Uterus (tissue), 4 donors: Measurements from ENCODE around the gene MED23. TPM values are rescaled to one million over a fixed set of nuclear protein-coding genes. Genes with fewer than 3 reads are reported as not detected.

ENCODE experiments used
- DNase-seq, 2 donors: peaks; one replicate each; pipeline ENCODE4 v3.0.0-alpha.2; 2019 to 2020
- H3K27ac ChIP-seq, 2 donors: fragments of 200-600 bp; sonication (generic); 1 replicate in 1 of 2; 2 replicates in 1 of 2; pipeline ENCODE4 v1.5.1; 2016 to 2018
- H3K27me3 ChIP-seq, 2 donors: fragments of 200-600 bp; sonication (generic); one replicate each; pipeline ENCODE4 v1.5.1; 2018 to 2019; ENCODE audit warnings: control low read depth in 1 of 2
- H3K36me3 ChIP-seq, 2 donors: fragments of 200-600 bp; sonication (generic); one replicate each; pipeline ENCODE4 v1.5.1; 2019; ENCODE audit warnings: control low read depth in 1 of 2
- H3K4me1 ChIP-seq, 2 donors: fragments of 200-600 bp; sonication (generic); one replicate each; pipeline ENCODE4 v1.5.1; 2018 to 2019; ENCODE audit warnings: control low read depth in 1 of 2
- H3K4me3 ChIP-seq, 2 donors: fragments of 200-600 bp; sonication (generic); 1 replicate in 1 of 2; 2 replicates in 1 of 2; pipeline ENCODE4 v1.5.1; 2018 to 2019; ENCODE audit warnings: mild to moderate bottlenecking in 1 of 2
- H3K9me3 ChIP-seq, 2 donors: fragments of 200-600 bp; sonication (generic); one replicate each; pipeline ENCODE4 v1.5.1; 2019; ENCODE audit warnings: control low read depth in 1 of 2
- CTCF ChIP-seq, 4 experiments: fragments of 200-600 bp in 2 of 4; fragments of 450-650 bp in 2 of 4; sonication (generic) in 2 of 4; IDR thresholded peaks; one replicate each; pipeline ENCODE4 v1.5.1; 2016 to 2019; ENCODE audit warnings: antibody characterized with exemption in 4 of 4, mild to moderate bottlenecking in 2 of 4, moderate library complexity in 1 of 4
- POLR2A ChIP-seq, 2 donors: fragments of 450-650 bp; IDR thresholded peaks; one replicate each; pipeline ENCODE4 v1.6.1; 2016; ENCODE audit warnings: antibody characterized with exemption in 2 of 2, mild to moderate bottlenecking in 1 of 2, moderate library complexity in 1 of 2
- intact Hi-C: fragments of 100-400 bp; cut with DNase I; formaldehyde crosslinking; loops from one replicate; pipeline ENCODE4 v1.15.1; 2023; ENCODE audit warnings: low total_unique reads
- total RNA-seq, 4 donors: library from RNA; depleted of rRNA in 3 of 4; stranded (reverse); fragments of >200 nt in 3 of 4; gene quantifications; one replicate each; pipeline versions ENCODE4 v1.1.0 to v1.2.4, GENCODE V29; 2014 to 2023
- donor health status: DM: yes; HTN: yes; CAD: no.

MED23 gene
- total RNA-seq, 4 donors from 2014 or later, result 22.0 to 68.8 (median 35.9) TPM

GRCh38 chr6:131645846-131646245 lies 17.8 kb upstream of the MED23 start:
- TF ChIP-seq POLR2A (IDR thresholded peaks at IDR 0.05), result no peak
- no peak for TF ChIP-seq CTCF (IDR thresholded peaks at IDR 0.05)
- DNase-seq, result no peak
- no peaks in the 10 kb centered on the region for H3K9me3 ChIP-seq
- no peaks in the 10 kb centered on the region for H3K4me1 ChIP-seq
- no peak overlapping the region for H3K4me3 ChIP-seq
- no peak overlapping the region for H3K27ac ChIP-seq
- H3K36me3 ChIP-seq, result no peaks in the 10 kb centered on the region
- intact Hi-C loops, result no loop called here
- no peaks in the 10 kb centered on the region for H3K27me3 ChIP-seq

GRCh38 chr6:131644921-131645320 lies 16.9 kb upstream of the MED23 start:
- Histone ChIP-seq H3K4me1 (no peaks in the 10 kb centered on the region), H3K4me3 (no peak overlapping the region), H3K27me3 (no peaks in the 10 kb centered on the region), H3K27ac (no peak overlapping the region), H3K36me3 (no peaks in the 10 kb centered on the region), H3K9me3 (no peaks in the 10 kb centered on the region)
- no peak for TF ChIP-seq POLR2A (IDR thresholded peaks at IDR 0.05)
- no peak for DNase-seq
- intact Hi-C loops, result no loop called here

GRCh38 chr6:131643855-131644460 lies 15.9 kb upstream of the MED23 start:
- Histone ChIP-seq H3K4me1 (no peaks in the 10 kb centered on the region), H3K36me3 (no peaks in the 10 kb centered on the region), H3K9me3 (no peaks in the 10 kb centered on the region), H3K4me3 (no peak overlapping the region), H3K27ac (no peak overlapping the region), H3K27me3 (no peaks in the 10 kb centered on the region)
- TF ChIP-seq POLR2A (IDR thresholded peaks at IDR 0.05) (no peak), CTCF (IDR thresholded peaks at IDR 0.05) (no peak)
- no peak for DNase-seq
- intact Hi-C loops, result no loop called here

- intact Hi-C loops, result no loop called here
- Histone ChIP-seq H3K9me3 (no peaks in the 10 kb centered on the region), H3K4me1 (no peaks in the 10 kb centered on the region), H3K27me3 (no peaks in the 10 kb centered on the region), H3K27ac (no peak overlapping the region), H3K4me3 (no peak overlapping the region), H3K36me3 (no peaks in the 10 kb centered on the region)
- DNase-seq, result no peak
- TF ChIP-seq POLR2A (IDR thresholded peaks at IDR 0.05), result no peak
- TF ChIP-seq CTCF (IDR thresholded peaks at IDR 0.05), result no peak
These were observed 15.1 kb upstream of the MED23 start for GRCh38 chr6:131642987-131643611.

- Histone ChIP-seq H3K4me1 (no peaks in the 10 kb centered on the region), H3K36me3 (no peaks in the 10 kb centered on the region), H3K4me3 (no peak overlapping the region), H3K9me3 (no peaks in the 10 kb centered on the region), H3K27me3 (no peaks in the 10 kb centered on the region), H3K27ac (no peak overlapping the region)
- DNase-seq, result no peak
- no peak for TF ChIP-seq POLR2A (IDR thresholded peaks at IDR 0.05)
- no peak for TF ChIP-seq CTCF (IDR thresholded peaks at IDR 0.05)
- intact Hi-C loops, result no loop called here
These were observed 14.5 kb upstream of the MED23 start for GRCh38 chr6:131642565-131642964.
